ENCODE data around the gene TEX52. TPM values are rescaled to one million over a fixed set of nuclear protein-coding genes. Genes with fewer than 3 reads are reported as not detected.

Gene TEX52
- total and polyA plus RNA-seq, 2 experiments from 2014 or later, result not detected

DNA sequence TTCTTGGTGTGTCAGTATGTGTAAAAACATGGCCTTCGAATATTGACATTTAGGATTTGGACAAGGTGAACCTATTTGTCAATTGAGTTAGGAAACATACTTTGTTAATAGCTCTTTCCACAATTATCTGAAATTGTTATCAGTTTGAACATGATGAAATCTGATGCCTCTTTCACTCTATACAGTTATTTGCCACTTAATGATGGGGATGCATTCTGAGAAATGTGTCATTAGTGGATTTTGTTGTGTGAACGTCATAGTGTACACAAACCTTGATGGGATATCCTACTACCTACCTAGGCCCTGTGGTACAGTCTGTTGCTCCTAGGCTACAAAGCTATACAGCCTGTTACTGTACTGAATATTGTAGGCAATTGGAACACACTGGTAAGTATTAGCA, 38.7 kb upstream of the TEX52 start:
- no peak for TF ChIP-seq CTCF (IDR thresholded peaks at IDR 0.05; ENCODE audit: low read depth, low read length)
- Histone ChIP-seq H3K4me3 (no peak overlapping the region), H3K36me3 (no peaks in the 10 kb centered on the region), H3K9me3 (ENCODE audit: low read depth) (no peaks in the 10 kb centered on the region), H3K27me3 (no peaks in the 10 kb centered on the region), H3K27ac (no peak overlapping the region), H3K4me1 (ENCODE audit: low read depth) (no peaks in the 10 kb centered on the region)
- DNase-seq (ENCODE audit: low read depth in 1 of 2, low spot score in 1 of 2), result peak in 1 of 2 donors; percentile 10

- no peaks in the 10 kb centered on the region for H3K27me3 ChIP-seq
- no peaks in the 10 kb centered on the region for H3K4me1 ChIP-seq (ENCODE audit: low read depth)
- no peak overlapping the region for H3K27ac ChIP-seq
- TF ChIP-seq CTCF (IDR thresholded peaks at IDR 0.05; ENCODE audit: low read depth, low read length), result no peak
- no peak overlapping the region for H3K4me3 ChIP-seq
- H3K9me3 ChIP-seq (ENCODE audit: low read depth), result no peaks in the 10 kb centered on the region
- H3K36me3 ChIP-seq, result no peaks in the 10 kb centered on the region
- no peak for DNase-seq (ENCODE audit: low read depth in 1 of 2, low spot score in 1 of 2)
These were observed 38.2 kb upstream of the TEX52 start for GRCh38 chr12:2895051-2895451.

GRCh38 chr12:2893007-2893406, 36.2 kb upstream of the TEX52 start:
- H3K4me1 ChIP-seq (ENCODE audit: low read depth), result no peaks in the 10 kb centered on the region
- peak in 1 of 2 donors; percentile 80 for DNase-seq (ENCODE audit: low read depth in 1 of 2, low spot score in 1 of 2)
- H3K27ac ChIP-seq, result no peak overlapping the region
- H3K27me3 ChIP-seq, result no peaks in the 10 kb centered on the region
- H3K9me3 ChIP-seq (ENCODE audit: low read depth), result no peaks in the 10 kb centered on the region
- TF ChIP-seq CTCF (IDR thresholded peaks at IDR 0.05; ENCODE audit: low read depth, low read length), result no peak
- peaks cover 6% of the 10 kb centered on the region for H3K36me3 ChIP-seq
- no peak overlapping the region for H3K4me3 ChIP-seq

DNA sequence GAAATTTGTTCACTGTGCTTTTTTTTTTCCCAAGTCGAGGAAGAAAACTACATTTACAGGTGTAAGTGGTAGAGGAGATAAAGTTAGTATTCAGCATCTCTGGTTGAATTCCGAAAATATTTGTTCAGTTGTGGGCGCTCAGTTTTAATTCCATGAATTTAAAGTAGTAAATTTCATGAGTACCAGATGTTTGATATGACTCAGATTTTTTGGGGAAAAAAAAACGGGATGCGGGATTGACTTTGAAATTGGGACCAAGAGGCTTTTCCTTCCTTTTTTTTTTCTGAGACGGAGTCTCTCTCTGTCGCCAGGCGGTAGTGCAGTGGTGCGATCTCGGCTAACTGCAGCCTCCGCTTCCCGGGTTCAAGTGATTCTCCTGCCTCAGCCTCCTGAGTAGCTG, 35.4 kb upstream of the TEX52 start:
- no peak for DNase-seq (ENCODE audit: low read depth in 1 of 2, low spot score in 1 of 2)
- Histone ChIP-seq H3K36me3 (peaks cover 6% of the 10 kb centered on the region), H3K27ac (no peak overlapping the region), H3K9me3 (ENCODE audit: low read depth) (no peaks in the 10 kb centered on the region), H3K4me3 (no peak overlapping the region), H3K4me1 (ENCODE audit: low read depth) (no peaks in the 10 kb centered on the region), H3K27me3 (no peaks in the 10 kb centered on the region)
- no peak for TF ChIP-seq CTCF (IDR thresholded peaks at IDR 0.05; ENCODE audit: low read depth, low read length)

DNA sequence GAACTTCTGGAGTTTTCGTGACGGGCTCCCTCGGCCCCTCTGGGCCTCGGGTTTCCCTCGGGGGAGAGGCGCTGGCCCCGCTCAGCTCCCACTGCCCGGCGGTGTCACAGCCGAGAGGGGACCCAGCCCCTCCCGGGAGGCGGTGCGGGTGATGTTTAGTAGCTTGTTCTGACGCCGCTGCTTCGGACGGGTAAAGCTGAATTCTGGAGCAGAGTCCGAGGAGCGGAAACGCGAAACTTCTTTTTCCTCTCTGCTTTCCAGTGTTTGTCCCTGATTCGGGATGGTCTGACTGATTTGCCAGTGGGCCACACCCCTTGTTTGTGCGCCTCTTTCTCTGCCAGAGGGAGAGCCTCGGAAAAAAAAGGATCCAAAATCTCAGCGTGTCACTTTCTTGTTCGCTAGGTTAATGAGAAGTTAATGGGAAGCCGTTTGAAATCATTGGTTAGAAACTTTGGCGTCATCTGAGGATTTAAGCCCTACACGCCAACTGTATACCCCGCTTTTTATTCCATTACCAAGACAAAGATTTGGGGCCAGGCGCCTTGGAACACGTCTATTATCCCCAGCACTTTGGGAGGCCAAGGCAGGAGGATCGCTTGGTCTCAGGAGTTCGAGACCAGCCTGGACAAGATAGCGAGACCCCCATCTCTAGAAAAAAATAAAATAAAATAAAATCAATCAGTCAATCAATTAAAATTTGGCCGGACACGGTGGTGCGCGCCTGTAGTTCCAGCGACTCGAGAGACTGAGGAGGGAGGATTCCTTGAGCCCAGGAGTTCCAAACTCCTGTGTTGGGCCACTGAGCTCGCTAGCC, 34.6 kb upstream of the TEX52 start:
- no peak for TF ChIP-seq CTCF (IDR thresholded peaks at IDR 0.05; ENCODE audit: low read depth, low read length)
- DNase-seq (ENCODE audit: low read depth in 1 of 2, low spot score in 1 of 2), result peak; percentile 71 to 77
- H3K9me3 ChIP-seq (ENCODE audit: low read depth), result no peaks in the 10 kb centered on the region
- peak overlapping the region; percentile 83 for H3K27ac ChIP-seq
- no peaks in the 10 kb centered on the region for H3K27me3 ChIP-seq
- H3K36me3 ChIP-seq, result peaks cover 10% of the 10 kb centered on the region
- no peaks in the 10 kb centered on the region for H3K4me1 ChIP-seq (ENCODE audit: low read depth)
- H3K4me3 ChIP-seq, result peak overlapping the region; percentile 84
